ENCODE data around the gene SLC38A9. TPM values are rescaled to one million over a fixed set of nuclear protein-coding genes. Genes with fewer than 3 reads are reported as not detected.

SLC38A9 gene
- total and polyA plus RNA-seq, 2 of the 8 experiments (the other 6 are each of a cell fraction or from before 2014, with no cell fraction given): 29.2 to 43.7 TPM

DNA sequence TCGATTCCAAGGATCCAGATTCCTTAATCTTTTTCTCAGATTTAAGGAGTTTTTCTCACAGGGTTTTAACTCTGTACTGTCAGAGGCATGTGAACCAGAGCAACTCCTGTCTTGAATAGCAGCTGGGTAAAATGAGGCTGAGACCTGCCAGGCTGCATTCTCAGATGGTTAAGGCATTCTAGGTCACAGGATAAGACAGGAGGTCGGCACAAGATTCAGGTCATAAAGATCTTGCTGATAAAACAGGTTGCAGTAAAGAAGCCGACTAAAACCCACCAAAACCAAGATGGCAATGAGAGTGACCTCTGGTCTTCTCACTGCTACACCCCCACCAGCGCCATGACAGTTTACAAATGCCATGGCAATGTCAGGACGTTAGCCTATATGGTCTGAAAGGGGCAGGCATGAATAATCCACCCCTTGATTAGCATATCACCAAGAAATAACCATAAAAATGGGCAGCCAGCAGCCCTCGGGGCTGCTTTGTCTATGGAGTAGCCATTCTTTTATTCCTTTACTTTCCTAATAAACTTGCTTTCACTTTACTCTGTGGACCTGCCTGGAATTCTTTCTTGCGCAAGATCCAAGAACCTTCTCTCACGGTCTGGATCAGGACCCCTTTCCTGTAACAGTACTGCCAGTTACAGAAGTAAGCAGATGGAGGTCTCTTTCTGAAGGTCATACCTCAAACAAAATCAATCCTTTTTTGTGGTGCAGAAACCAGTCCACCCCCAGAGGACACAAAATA lies 87.1 kb downstream of the SLC38A9 start:
- H3K9ac ChIP-seq (replicated peaks in 1 of 4; ENCODE audit: extremely low read depth in 1 of 4, low read depth in 3 of 4, low read length in 3 of 4): no peak overlapping the region; a peak in 1 of 7 replicates
- H3K18ac ChIP-seq (ENCODE audit: extremely low read depth, low read length): peak overlapping the region; percentile 91
- POLR2A ChIA-PET (ENCODE audit: partially characterized antibody): interaction anchor here (0.6 to 1.5 kb wide), 2 partner anchors 11 to 81 kb away, joined by 3 to 7 read pairs; no protein-coding TSS in a partner anchor
- no peaks in the 10 kb centered on the region for H3K9me3 ChIP-seq (ENCODE audit: insufficient read depth in 2 of 2, low read depth in 1 of 2, low read length in 1 of 2)
- no peaks in the 10 kb centered on the region for H3K79me2 ChIP-seq (ENCODE audit: control insufficient read depth in 1 of 2, insufficient read depth in 2 of 2, low read length in 2 of 2)
- peak overlapping the region in 2 of 4 experiments; percentile 3 to 37; a peak in 4 of 8 replicates for H3K4me3 ChIP-seq (ENCODE audit: extremely low read depth in 1 of 4, insufficient read depth in 2 of 4, low read depth in 3 of 4, low read length in 4 of 4)
- H2AK5ac ChIP-seq (ENCODE audit: low read depth, low read length): no peak overlapping the region
- TF ChIP-seq TEAD4 (IDR thresholded peaks at IDR 0.05; ENCODE audit: low read depth, low read length): peak; percentile 35; the same call in 1 of the 2 replicates
- no peak for TF ChIP-seq CTBP2 (IDR thresholded peaks at IDR 0.05; ENCODE audit: borderline replicate concordance, insufficient read depth, insufficient read length, low read length)
- no peak for TF ChIP-seq TAF7 (optimal IDR thresholded peaks at IDR 0.05; ENCODE audit: borderline replicate concordance, low read depth, low read length)
- TF ChIP-seq YY1 (IDR thresholded peaks at IDR 0.05; ENCODE audit: low read depth, low read length): peak; percentile 89
- peak; percentile 96 for TF ChIP-seq CEBPB (IDR thresholded peaks at IDR 0.05; ENCODE audit: low read depth, low read length)
- 0 out of 2 replicates have a peak, but pooled peaks have one; percentile 14 for TF ChIP-seq SP4 (IDR thresholded peaks at IDR 0.05; ENCODE audit: low read length)
- no peak for TF ChIP-seq SP1 (IDR thresholded peaks at IDR 0.05; ENCODE audit: low read depth, low read length)
- 0 out of 4 replicates have a peak, but pooled peaks of 1 of the 2 experiments have one; percentile 2 for TF ChIP-seq HDAC2 (IDR thresholded peaks at IDR 0.05; ENCODE audit: borderline replicate concordance in 1 of 2, low read depth in 2 of 2, low read length in 2 of 2)
- peak; percentile 74 for TF ChIP-seq ASH2L (IDR thresholded peaks at IDR 0.05; ENCODE audit: low read length)
- peak overlapping the region; percentile 69 to 78 for H3K4me2 ChIP-seq (ENCODE audit: insufficient read depth in 1 of 2, low read depth in 2 of 2, low read length in 2 of 2)
- H3K27ac ChIP-seq (ENCODE audit: low read depth, low read length): peak overlapping the region; percentile 85
- H2BK20ac ChIP-seq (ENCODE audit: low read length): peak overlapping the region; percentile 76; the same call in 1 of the 2 replicates
- H4K5ac ChIP-seq (ENCODE audit: insufficient read length, low read depth, low read length): peak overlapping the region; percentile 45
- peak in 1 of 2 experiments; percentile 61 for DNase-seq (ENCODE audit: low read depth in 1 of 2, low spot score in 2 of 2)
- peak overlapping the region; percentile 5 for H3K56ac ChIP-seq (replicated peaks; ENCODE audit: insufficient read length, low read depth, low read length)
- H3K36me3 ChIP-seq (ENCODE audit: control insufficient read depth in 2 of 4, insufficient read depth in 4 of 4, low read length in 3 of 4): no peaks in the 10 kb centered on the region
- H2BK15ac ChIP-seq (ENCODE audit: low read length): no peak overlapping the region
- H2BK120ac ChIP-seq (replicated peaks; ENCODE audit: low read depth, low read length): peak overlapping the region; percentile 10
- H4K20me1 ChIP-seq (replicated peaks in 1 of 2; ENCODE audit: control insufficient read depth in 1 of 2, insufficient read depth in 2 of 2, low read length in 2 of 2): no peaks in the 10 kb centered on the region
- H3K4ac ChIP-seq (replicated peaks; ENCODE audit: insufficient read length, low read depth, low read length): peak overlapping the region; percentile 8
- 36% methylated on average over 8 of the region's 8 CpGs; no CpG with 5 or more reads in 1 of the 2 experiments for whole genome bisulfite sequencing, 2 experiments (ENCODE audit: extremely low coverage in 1 of 2, insufficient coverage in 1 of 2, insufficient read length in 1 of 2, insufficient replicate concordance in 2 of 2, low coverage in 1 of 2, low lambda C conversion rate in 2 of 2, missing lambda C conversion rate in 1 of 2)
- no peak overlapping the region for H4K8ac ChIP-seq (ENCODE audit: extremely low read depth, insufficient read depth, low read length)
- peak overlapping the region; percentile 59 for H4K91ac ChIP-seq (replicated peaks; ENCODE audit: insufficient read length, low read length)
- H2BK5ac ChIP-seq (ENCODE audit: low read depth, low read length): peak overlapping the region; percentile 95
- no peaks in the 10 kb centered on the region for H3K79me1 ChIP-seq (ENCODE audit: low read depth, low read length)
- no peak overlapping the region for H2AFZ ChIP-seq (ENCODE audit: low read length)
- no peak overlapping the region for H3K14ac ChIP-seq (ENCODE audit: insufficient read length)
- no peak overlapping the region for H3K23ac ChIP-seq (ENCODE audit: insufficient read length)
- peak; percentile 36 for FAIRE-seq
- H3K4me1 ChIP-seq (replicated peaks in 1 of 4; ENCODE audit: control insufficient read depth in 3 of 4, insufficient read depth in 4 of 4, low read length in 3 of 4): peaks cover 4 to 22% (median 13%) of the 10 kb centered on the region in 4 experiments; a peak in 6 of 7 replicates
- no peaks in the 10 kb centered on the region for H3K27me3 ChIP-seq (replicated peaks in 1 of 4; ENCODE audit: control insufficient read depth in 3 of 4, extremely low read depth in 1 of 4, insufficient read depth in 3 of 4, low read length in 3 of 4)
- peak overlapping the region; percentile 86 for H2BK12ac ChIP-seq (ENCODE audit: low read depth, low read length)
- CTCF ChIA-PET (ENCODE audit: partially characterized antibody): interaction anchor here (0.7 kb wide), 1 partner anchor 8 kb away, joined by 3 read pairs; no protein-coding TSS in a partner anchor
- no peaks in the 10 kb centered on the region for H3K23me2 ChIP-seq (ENCODE audit: low read depth, low read length)

All from H1 (cell line).